SK-N-SH treated with all-trans-retinoic acid at 6 μM for 48 hours (cell line): ENCODE results near the gene PUM1.

Experiments used
- CREB5 ChIP-seq: fragments of 250-450 bp; sonication (Bioruptor Pico); IDR thresholded peaks from 2 replicates; pipeline ENCODE4 v1.5.1; 2020; ENCODE audit warnings: low read depth, mild to moderate bottlenecking, moderate library complexity
- CSDC2 ChIP-seq: fragments of 250-450 bp; sonication (Bioruptor Pico); IDR thresholded peaks from 2 replicates; pipeline ENCODE4 v1.5.0; 2020; ENCODE audit warnings: mild to moderate bottlenecking, moderate library complexity
- ESRRG ChIP-seq: fragments of 250-450 bp; sonication (Bioruptor Pico); IDR thresholded peaks from 2 replicates; pipeline ENCODE4 v1.6.1; 2021; ENCODE audit warnings: mild to moderate bottlenecking
- ISL1 ChIP-seq: fragments of 250-450 bp; sonication (Bioruptor Pico); IDR thresholded peaks from 2 replicates; pipeline ENCODE4 v2.1.2; 2022; ENCODE audit warnings: mild to moderate bottlenecking, moderate library complexity
- PPARA ChIP-seq: fragments of 250-450 bp; sonication (Bioruptor Pico); IDR thresholded peaks from 2 replicates; pipeline ENCODE4 v1.5.0; 2020; ENCODE audit warnings: mild to moderate bottlenecking, borderline replicate concordance
- SNAI2 ChIP-seq: fragments of 250-450 bp; sonication (Bioruptor Pico); IDR thresholded peaks from 2 replicates; pipeline ENCODE4 v1.5.0; 2020; ENCODE audit warnings: mild to moderate bottlenecking, moderate library complexity
- TOX ChIP-seq: fragments of 250-450 bp; sonication (Bioruptor Pico); IDR thresholded peaks from 2 replicates; pipeline ENCODE4 v1.8.0; 2021; ENCODE audit warnings: mild to moderate bottlenecking, moderate library complexity, borderline replicate concordance
- ZFP3 ChIP-seq: fragments of 250-450 bp; sonication (Bioruptor Pico); IDR thresholded peaks from 2 replicates; pipeline ENCODE4 v1.5.0; 2020; ENCODE audit warnings: mild to moderate bottlenecking, moderate library complexity
- ZFP30 ChIP-seq: fragments of 450-650 bp; formaldehyde crosslinking; IDR thresholded peaks from 2 replicates; pipeline ENCODE4 v1.5.0; 2022; ENCODE audit warnings: mild to moderate bottlenecking, moderate library complexity
- ZNF565 ChIP-seq: fragments of 450-650 bp; formaldehyde crosslinking; conservative IDR thresholded peaks from 2 replicates; pipeline ENCODE4 v1.5.0; 2020; ENCODE audit warnings: low read depth, mild to moderate bottlenecking, moderate library complexity
- ZNF8 ChIP-seq: fragments of 450-650 bp; formaldehyde crosslinking; IDR thresholded peaks from 2 replicates; pipeline ENCODE4 v1.5.0; 2020; ENCODE audit warnings: mild to moderate bottlenecking, moderate library complexity
- TF ChIP-seq, protein P1 (sequence below): fragments of 250-450 bp; sonication (Bioruptor Pico); IDR thresholded peaks from 2 replicates; pipeline ENCODE4 v1.5.1; 2021; ENCODE audit warnings: mild to moderate bottlenecking, moderate library complexity

- no peak for TF ChIP-seq CSDC2 (CRISPR knock-in tag)
- TF ChIP-seq CREB5 (CRISPR knock-in tag): no peak
- TF ChIP-seq ESRRG (CRISPR knock-in tag): no peak
- no peak for TF ChIP-seq ZFP30 (CRISPR knock-in tag)
- TF ChIP-seq ZNF8 (CRISPR knock-in tag): no peak
- no peak for TF ChIP-seq ZNF565
- TF ChIP-seq ISL1 (CRISPR knock-in tag): no peak
- TF ChIP-seq, protein P1, sequence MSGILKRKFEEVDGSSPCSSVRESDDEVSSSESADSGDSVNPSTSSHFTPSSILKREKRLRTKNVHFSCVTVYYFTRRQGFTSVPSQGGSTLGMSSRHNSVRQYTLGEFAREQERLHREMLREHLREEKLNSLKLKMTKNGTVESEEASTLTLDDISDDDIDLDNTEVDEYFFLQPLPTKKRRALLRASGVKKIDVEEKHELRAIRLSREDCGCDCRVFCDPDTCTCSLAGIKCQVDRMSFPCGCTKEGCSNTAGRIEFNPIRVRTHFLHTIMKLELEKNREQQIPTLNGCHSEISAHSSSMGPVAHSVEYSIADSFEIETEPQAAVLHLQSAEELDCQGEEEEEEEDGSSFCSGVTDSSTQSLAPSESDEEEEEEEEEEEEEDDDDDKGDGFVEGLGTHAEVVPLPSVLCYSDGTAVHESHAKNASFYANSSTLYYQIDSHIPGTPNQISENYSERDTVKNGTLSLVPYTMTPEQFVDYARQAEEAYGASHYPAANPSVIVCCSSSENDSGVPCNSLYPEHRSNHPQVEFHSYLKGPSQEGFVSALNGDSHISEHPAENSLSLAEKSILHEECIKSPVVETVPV (CRISPR knock-in tag): no peak
- no peak for TF ChIP-seq ZFP3 (CRISPR knock-in tag)
- no peak for TF ChIP-seq TOX (CRISPR knock-in tag)
- TF ChIP-seq SNAI2 (CRISPR knock-in tag): no peak
- no peak for TF ChIP-seq PPARA (CRISPR knock-in tag)
Measured at GRCh38 chr1:31082385-31082784, 16.9 kb upstream of the PUM1 start.
